ENCODE results near the gene CEND1. TPM values are rescaled to one million over a fixed set of nuclear protein-coding genes. Genes with fewer than 3 reads are reported as not detected.

CEND1 gene
- total and polyA plus RNA-seq, 2 of the 13 experiments (the other 11 are each of a cell fraction or from before 2014, with no cell fraction given), result not detected

DNA sequence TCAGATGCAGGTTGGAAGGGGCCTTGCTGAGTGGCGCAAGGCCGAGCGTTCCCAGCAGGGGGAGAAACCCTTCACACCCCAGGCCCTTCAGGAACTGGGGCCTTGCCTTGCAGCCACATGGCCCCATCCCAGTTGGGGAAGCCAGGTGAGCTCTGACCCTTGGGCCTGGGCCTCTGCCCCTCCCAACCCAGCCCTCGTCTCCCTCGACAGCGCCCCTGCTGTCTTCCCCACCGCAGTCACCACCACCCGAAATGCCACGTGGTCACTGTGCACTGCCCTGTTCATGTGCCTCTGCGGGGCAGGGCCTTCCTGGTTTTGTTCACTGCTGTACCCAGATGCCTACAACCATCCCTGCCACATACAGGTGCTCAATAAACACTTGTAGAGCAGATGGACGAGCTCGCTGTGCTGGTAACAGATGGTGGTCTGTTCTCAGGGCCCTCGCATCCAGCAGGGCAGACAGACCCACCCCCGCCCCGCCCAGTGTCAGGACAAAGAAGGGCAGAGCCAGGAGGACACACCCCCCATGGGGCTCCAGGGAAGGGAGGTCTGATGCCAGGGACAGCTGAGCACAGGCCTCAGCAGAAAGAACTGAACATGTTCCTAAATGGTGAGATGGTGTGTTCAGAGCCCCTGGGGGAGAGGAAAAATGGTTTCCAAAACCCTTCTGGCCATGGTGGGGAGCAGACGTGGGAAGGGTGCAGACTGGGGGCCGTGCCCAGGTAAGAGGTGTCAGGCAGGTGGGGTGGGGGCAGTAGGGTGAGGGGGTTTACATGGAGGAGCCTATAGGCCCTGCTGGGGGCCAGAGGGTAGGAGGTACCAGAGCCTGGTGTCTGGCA, 48.8 kb upstream of the CEND1 start (continued):
- TF ChIP-seq ZBTB38 (CRISPR knock-in tag; IDR thresholded peaks at IDR 0.05) (peak; percentile 60), ZNF746 (CRISPR knock-in tag; IDR thresholded peaks at IDR 0.05) (peak; percentile 54; the same call in 1 of the 2 replicates), ZNF616 (CRISPR knock-in tag; IDR thresholded peaks at IDR 0.05; ENCODE audit: low read depth) (0 out of 2 replicates have a peak, but pooled peaks have one; percentile 56), MEF2D (CRISPR knock-in tag; IDR thresholded peaks at IDR 0.05) (0 out of 2 replicates have a peak, but pooled peaks have one; percentile 34), PHF5A (CRISPR knock-in tag; IDR thresholded peaks at IDR 0.05; ENCODE audit: low read depth, unreplicated experiment) (no peak), ZNF775 (CRISPR knock-in tag; IDR thresholded peaks at IDR 0.05; ENCODE audit: borderline replicate concordance) (no peak), TCF7 (IDR thresholded peaks at IDR 0.05; ENCODE audit: low read depth) (no peak), ZNF652 (CRISPR knock-in tag; IDR thresholded peaks at IDR 0.05; ENCODE audit: borderline replicate concordance, low read depth) (no peak), ZNF557 (CRISPR knock-in tag; IDR thresholded peaks at IDR 0.05) (no peak), SNAPC5 (CRISPR knock-in tag; IDR thresholded peaks at IDR 0.05; ENCODE audit: borderline replicate concordance) (no peak), DRAP1 (CRISPR knock-in tag; IDR thresholded peaks at IDR 0.05) (peak; percentile 48; the same call in 1 of the 2 replicates), HNF4G (IDR thresholded peaks at IDR 0.05; ENCODE audit: borderline replicate concordance, low read depth, low read length) (peak; percentile 82), HNF4G (CRISPR knock-in tag; IDR thresholded peaks at IDR 0.05; ENCODE audit: borderline replicate concordance, low read depth) (peak; percentile 83; the same call in 1 of the 2 replicates), ZNF839 (CRISPR knock-in tag; IDR thresholded peaks at IDR 0.05; ENCODE audit: borderline replicate concordance) (no peak), ZNF414 (CRISPR knock-in tag; IDR thresholded peaks at IDR 0.05) (peak; percentile 78; the same call in 1 of the 2 replicates), ZNF317 (CRISPR knock-in tag; IDR thresholded peaks at IDR 0.05) (no peak)
- TF ChIP-seq, protein P1, sequence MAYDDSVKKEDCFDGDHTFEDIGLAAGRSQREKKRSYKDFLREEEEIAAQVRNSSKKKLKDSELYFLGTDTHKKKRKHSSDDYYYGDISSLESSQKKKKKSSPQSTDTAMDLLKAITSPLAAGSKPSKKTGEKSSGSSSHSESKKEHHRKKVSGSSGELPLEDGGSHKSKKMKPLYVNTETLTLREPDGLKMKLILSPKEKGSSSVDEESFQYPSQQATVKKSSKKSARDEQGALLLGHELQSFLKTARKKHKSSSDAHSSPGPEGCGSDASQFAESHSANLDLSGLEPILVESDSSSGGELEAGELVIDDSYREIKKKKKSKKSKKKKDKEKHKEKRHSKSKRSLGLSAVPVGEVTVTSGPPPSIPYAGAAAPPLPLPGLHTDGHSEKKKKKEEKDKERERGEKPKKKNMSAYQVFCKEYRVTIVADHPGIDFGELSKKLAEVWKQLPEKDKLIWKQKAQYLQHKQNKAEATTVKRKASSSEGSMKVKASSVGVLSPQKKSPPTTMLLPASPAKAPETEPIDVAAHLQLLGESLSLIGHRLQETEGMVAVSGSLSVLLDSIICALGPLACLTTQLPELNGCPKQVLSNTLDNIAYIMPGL (CRISPR knock-in tag; IDR thresholded peaks at IDR 0.05; ENCODE audit: borderline replicate concordance in 1 of 2, low read depth in 1 of 2), result peak; percentile 65 to 86
- TF ChIP-seq, protein P2, sequence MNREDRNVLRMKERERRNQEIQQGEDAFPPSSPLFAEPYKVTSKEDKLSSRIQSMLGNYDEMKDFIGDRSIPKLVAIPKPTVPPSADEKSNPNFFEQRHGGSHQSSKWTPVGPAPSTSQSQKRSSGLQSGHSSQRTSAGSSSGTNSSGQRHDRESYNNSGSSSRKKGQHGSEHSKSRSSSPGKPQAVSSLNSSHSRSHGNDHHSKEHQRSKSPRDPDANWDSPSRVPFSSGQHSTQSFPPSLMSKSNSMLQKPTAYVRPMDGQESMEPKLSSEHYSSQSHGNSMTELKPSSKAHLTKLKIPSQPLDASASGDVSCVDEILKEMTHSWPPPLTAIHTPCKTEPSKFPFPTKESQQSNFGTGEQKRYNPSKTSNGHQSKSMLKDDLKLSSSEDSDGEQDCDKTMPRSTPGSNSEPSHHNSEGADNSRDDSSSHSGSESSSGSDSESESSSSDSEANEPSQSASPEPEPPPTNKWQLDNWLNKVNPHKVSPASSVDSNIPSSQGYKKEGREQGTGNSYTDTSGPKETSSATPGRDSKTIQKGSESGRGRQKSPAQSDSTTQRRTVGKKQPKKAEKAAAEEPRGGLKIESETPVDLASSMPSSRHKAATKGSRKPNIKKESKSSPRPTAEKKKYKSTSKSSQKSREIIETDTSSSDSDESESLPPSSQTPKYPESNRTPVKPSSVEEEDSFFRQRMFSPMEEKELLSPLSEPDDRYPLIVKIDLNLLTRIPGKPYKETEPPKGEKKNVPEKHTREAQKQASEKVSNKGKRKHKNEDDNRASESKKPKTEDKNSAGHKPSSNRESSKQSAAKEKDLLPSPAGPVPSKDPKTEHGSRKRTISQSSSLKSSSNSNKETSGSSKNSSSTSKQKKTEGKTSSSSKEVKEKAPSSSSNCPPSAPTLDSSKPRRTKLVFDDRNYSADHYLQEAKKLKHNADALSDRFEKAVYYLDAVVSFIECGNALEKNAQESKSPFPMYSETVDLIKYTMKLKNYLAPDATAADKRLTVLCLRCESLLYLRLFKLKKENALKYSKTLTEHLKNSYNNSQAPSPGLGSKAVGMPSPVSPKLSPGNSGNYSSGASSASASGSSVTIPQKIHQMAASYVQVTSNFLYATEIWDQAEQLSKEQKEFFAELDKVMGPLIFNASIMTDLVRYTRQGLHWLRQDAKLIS (CRISPR knock-in tag; IDR thresholded peaks at IDR 0.05), result no peak
- TF ChIP-seq, protein P3, sequence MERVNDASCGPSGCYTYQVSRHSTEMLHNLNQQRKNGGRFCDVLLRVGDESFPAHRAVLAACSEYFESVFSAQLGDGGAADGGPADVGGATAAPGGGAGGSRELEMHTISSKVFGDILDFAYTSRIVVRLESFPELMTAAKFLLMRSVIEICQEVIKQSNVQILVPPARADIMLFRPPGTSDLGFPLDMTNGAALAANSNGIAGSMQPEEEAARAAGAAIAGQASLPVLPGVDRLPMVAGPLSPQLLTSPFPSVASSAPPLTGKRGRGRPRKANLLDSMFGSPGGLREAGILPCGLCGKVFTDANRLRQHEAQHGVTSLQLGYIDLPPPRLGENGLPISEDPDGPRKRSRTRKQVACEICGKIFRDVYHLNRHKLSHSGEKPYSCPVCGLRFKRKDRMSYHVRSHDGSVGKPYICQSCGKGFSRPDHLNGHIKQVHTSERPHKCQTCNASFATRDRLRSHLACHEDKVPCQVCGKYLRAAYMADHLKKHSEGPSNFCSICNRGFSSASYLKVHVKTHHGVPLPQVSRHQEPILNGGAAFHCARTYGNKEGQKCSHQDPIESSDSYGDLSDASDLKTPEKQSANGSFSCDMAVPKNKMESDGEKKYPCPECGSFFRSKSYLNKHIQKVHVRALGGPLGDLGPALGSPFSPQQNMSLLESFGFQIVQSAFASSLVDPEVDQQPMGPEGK (CRISPR knock-in tag; IDR thresholded peaks at IDR 0.05), result peak; percentile 93

Measured in HepG2 (cell line).